A673 (cell line): Measurements from ENCODE around the gene MAP6. TPM values are rescaled to one million over a fixed set of nuclear protein-coding genes. Genes with fewer than 3 reads are reported as not detected.

ENCODE experiments used
- BruUV-seq: library from RNA; stranded (reverse); fragments of 400-500 nt; replicated peaks from 2 replicates; lab custom pipeline; 2021; lab: Mats Ljungman, UMichigan
- CTCF ChIA-PET: fragments of 300-600 bp; sonication (Branson Sonifier 250); formaldehyde crosslinking; loops from one replicate; lab custom pipeline; 2022; ENCODE audit warnings: antibody characterized with exemption; lab: Charles Lee
- POLR2A ChIA-PET: fragments of 300-600 bp; sonication (Branson Sonifier 250); formaldehyde crosslinking; loops from one replicate; lab custom pipeline; 2022; ENCODE audit warnings: antibody characterized with exemption; ENCODE audit not compliant: low non-redundant PET; lab: Charles Lee
- DNase-seq: peaks from one replicate; pipeline ENCODE4 v3.0.0-alpha.2; 2015; ENCODE audit warnings: low spot score
- H3K27ac ChIP-seq: fragments of 200-600 bp; sonication (generic); 2 replicates; pipeline ENCODE4 v1.5.1; 2016; ENCODE audit warnings: mixed run types, low read depth, mild to moderate bottlenecking, mixed read lengths, antibody characterized with exemption, low read length; ENCODE audit not compliant: poor library complexity, severe bottlenecking
- H3K27me3 ChIP-seq: fragments of 200-600 bp; sonication (generic); replicated peaks from 2 replicates; pipeline ENCODE4 v1.6.1; 2017; ENCODE audit warnings: mixed run types, low read depth, mild to moderate bottlenecking, mixed read lengths, antibody characterized with exemption, low read length; ENCODE audit not compliant: insufficient read depth, poor library complexity
- H3K36me3 ChIP-seq: fragments of 200-600 bp; sonication (generic); 2 replicates; pipeline ENCODE4 v1.6.1; 2016; ENCODE audit warnings: mixed run types, mild to moderate bottlenecking, mixed read lengths, antibody characterized with exemption, low read length; ENCODE audit not compliant: insufficient read depth, poor library complexity, severe bottlenecking
- H3K4me1 ChIP-seq: fragments of 200-600 bp; sonication (generic); 2 replicates; pipeline ENCODE4 v1.6.1; 2017; ENCODE audit warnings: mixed run types, mild to moderate bottlenecking, mixed read lengths, antibody characterized with exemption, low read length; ENCODE audit not compliant: insufficient read depth, poor library complexity, severe bottlenecking
- H3K4me3 ChIP-seq: fragments of 200-600 bp; sonication (generic); 2 replicates; pipeline ENCODE4 v1.5.1; 2016; ENCODE audit warnings: low read depth, mixed run types, mild to moderate bottlenecking, mixed read lengths, low read length; ENCODE audit not compliant: poor library complexity, severe bottlenecking
- H3K9me3 ChIP-seq: fragments of 200-600 bp; sonication (generic); 2 replicates; pipeline ENCODE4 v1.6.1; 2016; ENCODE audit warnings: mixed run types, low read depth, mild to moderate bottlenecking, mixed read lengths, antibody characterized with exemption, low read length; ENCODE audit not compliant: poor library complexity, severe bottlenecking
- EZH2 ChIP-seq: fragments of 200-600 bp; sonication (generic); IDR thresholded peaks from 2 replicates; pipeline ENCODE4 v1.6.1; 2017; ENCODE audit warnings: borderline replicate concordance, low read depth, mild to moderate bottlenecking, mixed read lengths, antibody characterized with exemption, low read length; ENCODE audit not compliant: poor library complexity, severe bottlenecking
- intact Hi-C: fragments of 100-400 bp; cut with micrococcal nuclease; formaldehyde crosslinking; loops from one replicate; pipeline ENCODE4 v1.10.0; 2022; ENCODE audit not compliant: unreplicated experiment
- total RNA-seq: library from RNA; stranded (reverse); gene quantifications from 2 replicates; pipeline ENCODE4 v1.2.3, GENCODE V29; 2021
- TF ChIP-seq, protein P1 (sequence below): fragments of 300-800, 200-600 bp; sonication (generic); conservative IDR thresholded peaks from 2 replicates; pipeline ENCODE4 v1.5.1; 2017; ENCODE audit warnings: low read depth, mild to moderate bottlenecking, antibody characterized with exemption, low read length, moderate library complexity, mixed read lengths

MAP6 gene
- total RNA-seq, 1 experiment from 2014 or later, result not detected

DNA sequence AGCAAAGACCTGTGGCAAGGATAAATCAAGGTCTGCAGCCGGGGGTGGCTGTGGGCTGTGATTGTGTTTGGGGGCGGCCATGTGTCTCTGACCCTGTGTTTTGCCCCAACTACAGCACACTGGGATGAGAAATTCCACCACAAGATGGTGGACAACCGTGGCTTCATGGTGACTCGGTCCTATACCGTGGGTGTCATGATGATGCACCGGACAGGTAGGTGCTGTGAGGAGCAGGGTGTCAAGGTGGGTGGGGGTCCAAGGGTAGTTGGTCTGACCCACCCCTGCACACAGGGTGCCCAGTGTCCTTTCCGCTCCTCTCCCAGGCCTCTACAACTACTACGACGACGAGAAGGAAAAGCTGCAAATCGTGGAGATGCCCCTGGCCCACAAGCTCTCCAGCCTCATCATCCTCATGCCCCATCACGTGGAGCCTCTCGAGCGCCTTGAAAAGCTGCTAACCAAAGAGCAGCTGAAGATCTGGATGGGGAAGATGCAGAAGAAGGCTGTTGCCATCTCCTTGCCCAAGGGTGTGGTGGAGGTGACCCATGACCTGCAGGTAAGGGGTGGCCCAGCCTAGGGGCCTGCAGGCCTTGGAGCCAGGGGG lies 100.1 kb downstream of the MAP6 start:
- Histone ChIP-seq H3K9me3 (no peaks in the 10 kb centered on the region), H3K36me3 (peaks cover 94% of the 10 kb centered on the region), H3K27ac (no peak overlapping the region), H3K27me3 (no peaks in the 10 kb centered on the region), H3K4me1 (peaks cover 22% of the 10 kb centered on the region), H3K4me3 (no peak overlapping the region)
- ChIA-PET CTCF (interaction anchor here (1.0 kb wide), 1 partner anchor 9 kb away, joined by 4 read pairs; no protein-coding TSS in a partner anchor), POLR2A (interaction anchor here (0.7 kb wide), 1 partner anchor 15 kb away, joined by 3 read pairs; no protein-coding TSS in a partner anchor)
- intact Hi-C loops, result no loop called here
- no TSS peak for BruUV-seq
- DNase-seq, result no peak
- TF ChIP-seq, protein P1, sequence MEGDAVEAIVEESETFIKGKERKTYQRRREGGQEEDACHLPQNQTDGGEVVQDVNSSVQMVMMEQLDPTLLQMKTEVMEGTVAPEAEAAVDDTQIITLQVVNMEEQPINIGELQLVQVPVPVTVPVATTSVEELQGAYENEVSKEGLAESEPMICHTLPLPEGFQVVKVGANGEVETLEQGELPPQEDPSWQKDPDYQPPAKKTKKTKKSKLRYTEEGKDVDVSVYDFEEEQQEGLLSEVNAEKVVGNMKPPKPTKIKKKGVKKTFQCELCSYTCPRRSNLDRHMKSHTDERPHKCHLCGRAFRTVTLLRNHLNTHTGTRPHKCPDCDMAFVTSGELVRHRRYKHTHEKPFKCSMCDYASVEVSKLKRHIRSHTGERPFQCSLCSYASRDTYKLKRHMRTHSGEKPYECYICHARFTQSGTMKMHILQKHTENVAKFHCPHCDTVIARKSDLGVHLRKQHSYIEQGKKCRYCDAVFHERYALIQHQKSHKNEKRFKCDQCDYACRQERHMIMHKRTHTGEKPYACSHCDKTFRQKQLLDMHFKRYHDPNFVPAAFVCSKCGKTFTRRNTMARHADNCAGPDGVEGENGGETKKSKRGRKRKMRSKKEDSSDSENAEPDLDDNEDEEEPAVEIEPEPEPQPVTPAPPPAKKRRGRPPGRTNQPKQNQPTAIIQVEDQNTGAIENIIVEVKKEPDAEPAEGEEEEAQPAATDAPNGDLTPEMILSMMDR, result no peak
- no peak for TF ChIP-seq EZH2

DNA sequence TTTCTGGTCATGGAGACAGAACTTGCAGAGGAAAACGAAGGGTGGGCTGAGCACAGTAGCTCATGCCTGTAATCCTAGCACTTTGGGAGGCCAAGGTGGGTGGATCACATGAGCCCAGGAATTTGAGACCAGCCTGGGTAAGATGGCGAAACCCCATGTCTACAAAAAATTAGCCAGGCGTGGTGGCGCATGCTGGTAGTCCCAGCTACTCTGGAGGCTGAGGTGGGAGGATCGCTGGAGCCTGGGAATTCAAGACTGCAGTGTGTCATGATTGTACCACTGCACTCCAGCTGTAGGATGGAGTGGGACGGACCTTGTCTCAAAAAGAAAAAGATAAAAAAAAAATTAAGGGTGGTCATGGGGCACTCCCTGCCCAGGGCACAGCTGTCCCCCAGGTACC lies 100.9 kb downstream of the MAP6 start:
- no peaks in the 10 kb centered on the region for H3K27me3 ChIP-seq
- CTCF ChIA-PET, result interaction anchor here (1.0 kb wide), 1 partner anchor 10 kb away, joined by 4 read pairs; no protein-coding TSS in a partner anchor
- TF ChIP-seq, protein P1, result no peak
- BruUV-seq, result no TSS peak
- H3K4me1 ChIP-seq, result peaks cover 23% of the 10 kb centered on the region
- intact Hi-C loops, result no loop called here
- H3K4me3 ChIP-seq, result no peak overlapping the region
- peaks cover 87% of the 10 kb centered on the region for H3K36me3 ChIP-seq
- no peaks in the 10 kb centered on the region for H3K9me3 ChIP-seq
- POLR2A ChIA-PET, result interaction anchor here (0.6 kb wide), 1 partner anchor 13 kb away, joined by 3 read pairs; no protein-coding TSS in a partner anchor
- no peak for DNase-seq
- H3K27ac ChIP-seq, result no peak overlapping the region

DNA sequence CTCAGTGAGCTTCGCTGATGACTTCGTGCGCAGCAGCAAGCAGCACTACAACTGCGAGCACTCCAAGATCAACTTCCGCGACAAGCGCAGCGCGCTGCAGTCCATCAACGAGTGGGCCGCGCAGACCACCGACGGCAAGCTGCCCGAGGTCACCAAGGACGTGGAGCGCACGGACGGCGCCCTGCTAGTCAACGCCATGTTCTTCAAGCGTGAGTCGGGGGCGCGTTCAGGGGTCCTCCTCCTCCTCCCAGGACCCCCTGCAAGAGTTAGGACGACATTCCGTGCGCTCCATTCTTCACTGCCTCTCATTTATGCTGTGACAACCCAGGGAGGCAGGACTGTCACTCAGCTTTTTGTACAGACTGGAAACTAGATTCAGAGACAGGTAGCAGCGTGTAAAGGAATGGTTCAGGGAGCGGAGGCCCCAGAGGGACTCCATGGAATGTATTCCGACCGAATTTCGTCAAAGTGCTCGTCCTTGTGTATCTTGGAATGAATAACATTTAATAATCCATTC lies 102.0 kb downstream of the MAP6 start:
- Histone ChIP-seq H3K27ac (no peak overlapping the region), H3K36me3 (peaks cover 75% of the 10 kb centered on the region), H3K4me3 (no peak overlapping the region), H3K4me1 (peaks cover 24% of the 10 kb centered on the region), H3K27me3 (no peaks in the 10 kb centered on the region), H3K9me3 (no peaks in the 10 kb centered on the region)
- CTCF ChIA-PET, result no interaction called here
- intact Hi-C loops, result no loop called here
- BruUV-seq, result no TSS peak
- no peak for DNase-seq
- TF ChIP-seq EZH2, result no peak
- TF ChIP-seq, protein P1, result no peak
- POLR2A ChIA-PET, result no interaction called here
